NT2/D1 (cell line): ENCODE data around the gene FBXO2.

Experiments used
- DNase-seq: peaks from one replicate; pipeline ENCODE4 v3.0.0-alpha.2; 2011; ENCODE audit warnings: low read depth, low spot score
- H3K27me3 ChIP-seq: 2 replicates; pipeline ENCODE4 v1.6.0; 2011; ENCODE audit warnings: mild to moderate bottlenecking; ENCODE audit not compliant: insufficient read length, insufficient read depth
- H3K36me3 ChIP-seq: 2 replicates; pipeline ENCODE4 v1.6.1; 2011; ENCODE audit warnings: mild to moderate bottlenecking, low read length, mixed read lengths; ENCODE audit not compliant: insufficient read depth, insufficient read length
- H3K4me1 ChIP-seq: 2 replicates; pipeline ENCODE4 v1.5.1; 2011; ENCODE audit not compliant: insufficient read depth, insufficient read length
- H3K4me3 ChIP-seq: 2 replicates; pipeline ENCODE4 v1.5.1; 2011; ENCODE audit warnings: low read depth; ENCODE audit not compliant: insufficient read length
- H3K9ac ChIP-seq: 2 replicates; pipeline ENCODE4 v1.6.0; 2011; ENCODE audit warnings: low read depth; ENCODE audit not compliant: insufficient read length
- H3K9me3 ChIP-seq: 2 replicates; pipeline ENCODE4 v1.5.1; 2011; ENCODE audit warnings: mild to moderate bottlenecking, low read length; ENCODE audit not compliant: insufficient read depth
- SUZ12 ChIP-seq: IDR thresholded peaks from 2 replicates; pipeline ENCODE4 v1.6.1; 2011; ENCODE audit not compliant: insufficient read length, insufficient read depth; ENCODE audit errors: extremely low read depth
- YY1 ChIP-seq: IDR thresholded peaks from 2 replicates; pipeline ENCODE4 v1.6.1; 2011; ENCODE audit not compliant: insufficient read length, insufficient read depth
- ZNF274 ChIP-seq: IDR thresholded peaks from 2 replicates; pipeline ENCODE4 v1.6.1; 2011; ENCODE audit warnings: mild to moderate bottlenecking, low read depth, low read length

Gene FBXO2

DNA sequence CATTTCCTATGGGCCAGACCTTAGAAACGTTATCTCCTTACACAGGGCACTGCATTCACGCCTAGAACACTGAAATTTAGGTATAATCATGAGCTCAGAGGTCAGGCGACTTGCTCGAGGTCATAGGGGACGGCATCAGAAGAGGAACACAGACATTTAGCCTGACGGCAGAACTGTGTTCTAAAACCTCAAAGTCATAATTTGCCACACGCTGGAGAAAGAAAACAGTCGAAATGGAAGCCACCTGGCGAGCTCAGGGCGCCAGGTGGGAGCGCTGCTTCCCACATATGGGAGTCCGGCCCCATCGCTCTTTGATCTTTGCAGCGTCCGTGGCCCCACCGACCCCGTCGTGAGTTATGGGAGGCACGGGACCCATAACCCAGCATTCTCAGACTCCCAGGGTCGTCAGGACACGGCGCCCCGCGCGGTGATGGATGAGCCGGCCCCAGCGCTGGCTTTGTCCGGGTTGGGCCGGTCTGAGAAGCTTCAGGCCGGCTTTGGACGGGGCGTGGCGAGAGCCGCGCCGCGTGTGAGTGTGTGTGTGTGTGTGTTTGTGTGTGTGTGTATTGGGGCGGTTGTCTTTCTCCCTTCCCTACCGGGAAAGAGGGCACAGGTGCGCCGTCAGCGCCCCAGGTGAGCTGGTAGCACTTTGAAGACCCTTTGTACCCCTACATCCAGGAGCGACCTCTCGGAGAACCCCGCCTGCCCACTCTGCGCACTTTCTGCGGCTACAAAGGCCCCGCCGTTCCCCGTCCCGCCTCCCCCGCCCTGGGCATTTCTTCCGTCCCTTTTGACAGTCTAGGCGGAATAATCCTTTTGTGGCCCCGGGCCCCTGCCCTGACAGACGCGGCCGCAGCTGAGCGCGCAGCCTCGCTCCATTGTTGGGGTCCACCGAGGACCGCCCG is 36.4 kb upstream of the FBXO2 start:
- H3K9me3 ChIP-seq = no peaks in the 10 kb centered on the region
- H3K4me1 ChIP-seq = peaks cover 10% of the 10 kb centered on the region
- TF ChIP-seq ZNF274 (no peak), SUZ12 (no peak), YY1 (no peak)
- no peaks in the 10 kb centered on the region for H3K27me3 ChIP-seq
- no peaks in the 10 kb centered on the region for H3K36me3 ChIP-seq
- no peak for DNase-seq
- peak overlapping the region; percentile 60 for H3K4me3 ChIP-seq
- peak overlapping the region; percentile 73 for H3K9ac ChIP-seq

DNA sequence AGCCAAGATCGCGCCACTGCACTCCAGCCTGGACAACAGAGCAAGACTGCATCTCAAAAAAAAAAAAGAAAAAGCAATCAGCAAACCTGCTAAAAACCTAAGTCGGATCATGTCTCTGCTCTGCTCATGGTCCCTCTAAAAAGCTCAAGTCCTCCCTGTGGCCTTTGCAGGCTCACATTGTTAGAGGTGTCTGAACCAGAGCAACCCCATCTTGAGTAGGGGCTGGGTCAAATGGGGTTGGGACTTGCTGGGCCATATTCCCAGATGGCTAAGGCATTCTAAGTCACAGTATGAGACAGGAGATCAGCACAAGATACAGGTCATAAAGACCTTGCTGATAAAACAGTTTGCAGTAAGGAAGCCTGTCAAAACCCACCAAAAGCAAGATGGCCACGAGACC is 34.3 kb upstream of the FBXO2 start:
- no peak for DNase-seq
- TF ChIP-seq YY1 (no peak), ZNF274 (no peak)
- peak overlapping the region; percentile 21 for H3K9ac ChIP-seq
- no peak overlapping the region for H3K4me3 ChIP-seq
- H3K9me3 ChIP-seq = no peaks in the 10 kb centered on the region
- no peaks in the 10 kb centered on the region for H3K36me3 ChIP-seq
- H3K27me3 ChIP-seq = no peaks in the 10 kb centered on the region
- H3K4me1 ChIP-seq = peaks cover 5% of the 10 kb centered on the region

DNA sequence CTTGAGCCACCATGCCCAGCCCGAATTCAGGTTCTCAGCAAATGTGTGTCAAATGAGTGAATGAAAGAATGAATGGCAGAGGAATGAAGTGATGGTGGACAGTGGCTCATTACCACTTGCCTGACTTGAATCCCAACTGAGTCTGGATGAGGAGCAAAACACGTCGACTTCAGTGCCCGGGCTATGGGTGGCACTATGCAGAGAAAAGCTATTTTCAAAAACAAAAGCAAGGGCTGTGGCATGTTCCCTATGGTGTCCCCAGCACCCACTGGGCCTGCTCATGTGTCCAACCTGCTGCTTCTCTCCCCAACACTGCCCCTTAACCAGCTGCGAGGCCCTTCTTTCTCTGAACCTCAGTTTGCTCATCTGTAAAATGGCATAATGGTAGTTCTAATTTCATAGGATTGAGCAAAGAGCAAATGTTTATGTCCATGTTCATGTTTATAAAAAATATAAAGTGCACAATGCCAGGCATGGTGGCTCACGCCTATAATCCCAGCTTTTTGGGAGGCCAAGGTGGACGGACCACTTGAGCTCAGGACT is 31.1 kb upstream of the FBXO2 start:
- H3K27me3 ChIP-seq = no peaks in the 10 kb centered on the region
- no peak for TF ChIP-seq ZNF274
- TF ChIP-seq SUZ12 = no peak
- TF ChIP-seq YY1 = no peak
- H3K9ac ChIP-seq = no peak overlapping the region
- H3K4me1 ChIP-seq = peaks cover 10% of the 10 kb centered on the region
- no peak for DNase-seq
- no peaks in the 10 kb centered on the region for H3K9me3 ChIP-seq
- no peaks in the 10 kb centered on the region for H3K36me3 ChIP-seq
- H3K4me3 ChIP-seq = no peak overlapping the region

DNA sequence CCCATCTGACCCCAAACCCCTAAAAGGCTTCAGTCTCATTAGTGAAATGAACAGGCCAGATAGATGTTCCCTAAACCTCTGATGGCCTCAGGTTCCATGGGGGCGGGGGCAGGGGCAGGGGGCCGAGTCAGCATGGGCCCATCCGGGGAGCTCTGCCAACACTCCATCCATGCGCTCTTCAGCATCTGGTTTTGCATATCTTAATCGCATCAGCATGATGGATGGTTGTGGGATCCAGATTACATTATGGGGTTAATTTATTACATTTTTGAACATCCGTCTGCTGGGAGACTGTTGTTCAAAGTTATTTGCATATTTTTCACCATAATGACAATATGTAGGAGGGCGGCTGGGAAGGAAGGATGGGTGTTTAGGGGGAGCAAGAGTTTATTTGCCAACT is 29.8 kb upstream of the FBXO2 start:
- no peak for DNase-seq
- no peak overlapping the region for H3K4me3 ChIP-seq
- H3K4me1 ChIP-seq = peaks cover 10% of the 10 kb centered on the region
- H3K9me3 ChIP-seq = no peaks in the 10 kb centered on the region
- no peak for TF ChIP-seq ZNF274
- no peak for TF ChIP-seq YY1
- TF ChIP-seq SUZ12 = no peak
- no peak overlapping the region for H3K9ac ChIP-seq
- peaks cover 4% of the 10 kb centered on the region for H3K36me3 ChIP-seq
- no peaks in the 10 kb centered on the region for H3K27me3 ChIP-seq

DNA sequence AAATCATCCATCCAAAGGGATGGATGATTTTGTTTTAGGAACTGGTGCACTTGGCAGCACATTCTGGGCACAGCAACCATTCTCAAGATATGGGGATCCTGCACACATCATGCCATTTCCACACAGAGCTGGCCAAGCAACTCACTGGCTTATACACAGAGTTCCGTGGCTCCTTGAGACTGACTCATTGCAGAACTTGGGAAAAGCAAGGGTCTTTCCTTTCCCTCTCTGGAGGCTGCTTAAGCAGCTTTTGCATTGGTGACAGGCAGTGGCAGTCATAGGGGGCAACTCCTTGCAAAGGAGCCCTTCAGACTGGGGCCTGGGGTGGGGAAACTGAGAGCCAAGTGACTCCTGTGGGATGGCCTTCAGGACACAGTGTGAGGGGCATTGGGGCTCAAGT is 28.6 kb upstream of the FBXO2 start:
- no peak for DNase-seq
- Histone ChIP-seq H3K9me3 (no peaks in the 10 kb centered on the region), H3K36me3 (peaks cover 4% of the 10 kb centered on the region), H3K9ac (peak overlapping the region; percentile 62), H3K27me3 (no peaks in the 10 kb centered on the region), H3K4me3 (no peak overlapping the region), H3K4me1 (peaks cover 6% of the 10 kb centered on the region)
- TF ChIP-seq ZNF274 (no peak), YY1 (no peak), SUZ12 (no peak)

DNA sequence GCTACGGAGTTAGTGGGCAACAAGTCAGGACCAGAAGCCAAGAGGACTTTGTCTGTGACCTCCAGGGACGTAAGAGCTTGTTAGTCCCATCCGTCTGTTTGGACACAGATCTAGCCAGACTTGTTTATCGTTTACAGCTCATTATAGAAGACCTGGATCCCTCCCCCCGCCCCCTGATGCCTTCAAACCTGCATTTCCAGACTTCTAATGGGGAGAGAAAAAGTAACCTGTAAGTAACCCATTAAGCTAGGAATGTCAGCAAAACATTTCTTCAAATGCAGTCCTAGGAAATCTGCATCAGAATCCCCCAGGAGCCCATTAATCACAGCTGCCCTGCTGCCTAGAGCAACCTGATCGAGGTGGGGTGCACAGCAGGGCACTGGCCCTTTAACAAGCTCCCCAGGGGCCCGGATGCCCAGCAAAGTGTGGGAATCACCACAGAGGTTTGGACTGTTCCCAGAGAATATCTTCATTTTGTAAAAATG is 28.1 kb upstream of the FBXO2 start:
- H3K9me3 ChIP-seq = no peaks in the 10 kb centered on the region
- H3K4me3 ChIP-seq = peak overlapping the region; percentile 37
- H3K4me1 ChIP-seq = peaks cover 7% of the 10 kb centered on the region
- peaks cover 9% of the 10 kb centered on the region for H3K36me3 ChIP-seq
- DNase-seq = peak; percentile 84
- H3K9ac ChIP-seq = peak overlapping the region; percentile 77
- TF ChIP-seq ZNF274 (no peak), SUZ12 (no peak), YY1 (no peak)
- no peaks in the 10 kb centered on the region for H3K27me3 ChIP-seq

DNA sequence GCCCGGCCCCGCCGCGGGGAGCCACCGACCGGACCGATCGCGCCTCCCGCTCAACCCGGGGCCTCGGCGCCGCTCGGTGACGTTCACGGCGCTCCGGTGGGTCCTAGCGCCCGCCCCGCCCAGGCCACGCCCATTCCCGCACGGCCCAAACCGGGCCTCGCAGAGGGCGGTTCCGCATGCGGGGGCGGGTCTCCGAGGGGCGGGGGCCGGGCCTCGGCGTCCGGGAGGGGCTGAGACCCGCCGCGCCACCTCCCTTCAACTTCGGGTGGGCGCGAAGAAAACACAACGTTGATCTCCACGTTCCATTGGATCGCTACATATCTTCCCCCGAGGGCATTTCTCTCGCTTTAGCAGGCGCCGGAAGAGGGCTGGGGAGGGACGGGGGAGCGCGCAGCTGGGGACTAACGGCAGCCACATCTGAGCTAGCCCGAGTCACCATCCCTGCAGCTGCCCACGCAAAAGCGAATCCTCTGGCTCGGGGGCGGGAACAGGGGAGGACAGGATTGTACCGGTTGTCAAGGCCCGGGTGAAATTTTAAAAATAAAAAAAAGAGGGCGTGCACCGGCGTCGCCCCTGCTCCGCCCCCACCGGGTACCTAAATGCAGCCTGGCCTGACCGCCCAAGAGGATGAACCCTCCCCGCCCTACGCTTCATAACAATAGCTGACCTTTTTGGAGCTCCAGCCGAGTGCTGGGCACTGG is 27.0 kb upstream of the FBXO2 start, which contains the start of gene MAD2L2:
Gene MAD2L2 (minus strand): TSS at position 78 of the 701 bp plus-strand sequence. CDS start 547 bp downstream, outside the sequence.
- H3K4me1 ChIP-seq = peaks cover 14% of the 10 kb centered on the region
- H3K36me3 ChIP-seq = peaks cover 20% of the 10 kb centered on the region
- TF ChIP-seq SUZ12 (no peak), YY1 (no peak), ZNF274 (no peak)
- no peaks in the 10 kb centered on the region for H3K27me3 ChIP-seq
- H3K9ac ChIP-seq = peak within 1 kb of the TSS; percentile 98
- no peaks in the 10 kb centered on the region for H3K9me3 ChIP-seq
- H3K4me3 ChIP-seq = peak within 1 kb of the TSS; percentile 96
- no peak for DNase-seq
